Stimulated activated CD4-positive, alpha-beta T cell treated with anti-CD3 and anti-CD28 coated beads, Interleukin-1b, Interleukin-23, amount 100 ng/mL, for 24 hours (primary cell): ENCODE measurements around the gene SMURF1.
"Not testable (repeated sequence)": the region's sequence is repeated elsewhere in the genome, so short reads cannot be mapped to it uniquely, and the experiment has no call there.

Source experiments
- DNase-seq, 4 experiments: peaks; one replicate each; pipeline ENCODE4 v3.0.0-alpha.2; 2020; ENCODE audit warnings: low read depth in 4 of 4, low spot score in 1 of 4

The SMURF1 gene

GRCh38 chr7:99143853-99144672 lies at the start of gene SMURF1:
Gene SMURF1, minus strand, starts transcription at chr7:99144108. Its CDS starts 328 bp downstream, at chr7:99143780.
- peak; percentile 38 to 54 (median 48) for DNase-seq

GRCh38 chr7:99191869-99192596 lies 48.1 kb upstream of the SMURF1 start:
- no peak for DNase-seq

- no peak for DNase-seq
Measured at GRCh38 chr7:99190359-99191009, 46.6 kb upstream of the SMURF1 start.

GRCh38 chr7:99189222-99189621 lies 45.3 kb upstream of the SMURF1 start:
- no peak for DNase-seq

GRCh38 chr7:99188221-99188620 lies 44.3 kb upstream of the SMURF1 start:
- no peak for DNase-seq

GRCh38 chr7:99184532-99185218 lies 40.8 kb upstream of the SMURF1 start:
- no peak for DNase-seq

GRCh38 chr7:99180067-99180650 lies 36.3 kb upstream of the SMURF1 start:
- DNase-seq = no peak

GRCh38 chr7:99177165-99177564 lies 33.3 kb upstream of the SMURF1 start:
- no peak for DNase-seq

GRCh38 chr7:99173787-99174186 lies 29.9 kb upstream of the SMURF1 start:
- DNase-seq = no peak

- no peak for DNase-seq
Measured at GRCh38 chr7:99171731-99172130, 27.8 kb upstream of the SMURF1 start.

GRCh38 chr7:99170730-99171074 lies 26.8 kb upstream of the SMURF1 start:
- DNase-seq = no peak

GRCh38 chr7:99170065-99170729 lies 26.3 kb upstream of the SMURF1 start:
- no peak for DNase-seq

GRCh38 chr7:99167072-99167471 lies 23.2 kb upstream of the SMURF1 start:
- no peak for DNase-seq

GRCh38 chr7:99165816-99166215 lies 21.9 kb upstream of the SMURF1 start:
- no peak for DNase-seq

- DNase-seq = not testable (repeated sequence)
Measured at GRCh38 chr7:99163669-99164068, 19.8 kb upstream of the SMURF1 start.

- DNase-seq = no peak
Measured at GRCh38 chr7:99156649-99157048, 12.7 kb upstream of the SMURF1 start.

- DNase-seq = no peak
Measured at GRCh38 chr7:99155211-99155610, 11.3 kb upstream of the SMURF1 start.

- no peak for DNase-seq
Measured at GRCh38 chr7:99146979-99147378, 3.1 kb upstream of the SMURF1 start.

GRCh38 chr7:99143521-99143852 lies 421 bp downstream of the SMURF1 start:
- no peak for DNase-seq

- peak; percentile 72 to 85 (median 79) for DNase-seq
Measured at GRCh38 chr7:99142727-99143520, 984 bp downstream of the SMURF1 start.
